HepG2 (cell line): Measurements from ENCODE around the gene UBFD1. TPM values are rescaled to one million over a fixed set of nuclear protein-coding genes. Genes with fewer than 3 reads are reported as not detected.

Source experiments
- ATAC-seq: fragments of 200-7000 bp; cut with Tn5 transposase; 3 replicates; pipeline ENCODE4 v1.9.1; 2020; ENCODE audit warnings: mild to moderate bottlenecking, moderate library complexity
- BruUV-seq: library from RNA; stranded (reverse); fragments of 400-500 nt; replicated peaks from 2 replicates; lab custom pipeline; 2021; lab: Mats Ljungman, UMichigan
- CTCF ChIA-PET: fragments of 300-600 bp; formaldehyde crosslinking; extraction: SDS; loops from one replicate; lab custom pipeline; 2021; ENCODE audit warnings: low total read pairs, inconsistent platforms, low intra/inter-chr PET ratio; lab: Yijun Ruan, JAX
- POLR2A ChIA-PET: fragments of 350-600 bp; sonication (Branson Sonifier 250); formaldehyde crosslinking; loops from one replicate; lab custom pipeline; 2020; ENCODE audit warnings: antibody characterized with exemption, inconsistent platforms; lab: Yijun Ruan, JAX
- DNase-seq: peaks from one replicate; pipeline ENCODE4 v3.0.0-alpha.2; 2015; ENCODE audit warnings: low spot score
- FAIRE-seq: peaks from 3 replicates; lab custom pipeline; 2011; peaks lifted over from hg19 to GRCh38; lab: Jason Lieb, UNC
- H2AFZ ChIP-seq: one replicate; pipeline ENCODE4 v1.6.1; 2011; ENCODE audit warnings: low read length, inconsistent platforms
- H3K27ac ChIP-seq: fragments of 300-600 bp; 3 replicates; pipeline ENCODE4 v1.8.0; 2011; ENCODE audit warnings: mixed run types, mild to moderate bottlenecking, mixed read lengths, low read length, inconsistent platforms; ENCODE audit not compliant: insufficient read depth; ENCODE audit errors: extremely low read length
- H3K27me3 ChIP-seq, 2 experiments: fragments of 200-600 bp in 1 of 2; 2 replicates in 1 of 2; 3 replicates in 1 of 2; pipeline versions ENCODE4 v1.6.0 to v1.8.0; 2011; ENCODE audit warnings: low read length in 2 of 2, mild to moderate bottlenecking in 2 of 2, moderate library complexity in 2 of 2, inconsistent platforms in 1 of 2; ENCODE audit not compliant: insufficient read depth in 2 of 2, control insufficient read depth in 1 of 2
- H3K36me3 ChIP-seq, 2 experiments: fragments of 200-600 bp in 1 of 2; replicated peaks in 1 of 2; 2 replicates in 1 of 2; 3 replicates in 1 of 2; pipeline versions ENCODE4 v1.5.1 to v1.8.0; 2011; ENCODE audit warnings: low read length in 2 of 2, inconsistent platforms in 1 of 2; ENCODE audit not compliant: insufficient read depth in 2 of 2, control insufficient read depth in 1 of 2
- H3K4me1 ChIP-seq: 2 replicates; pipeline ENCODE4 v1.5.1; 2012; ENCODE audit warnings: low read length, inconsistent platforms; ENCODE audit not compliant: insufficient read depth
- H3K4me2 ChIP-seq: 2 replicates; pipeline ENCODE4 v1.6.0; 2011; ENCODE audit warnings: low read depth, low read length, inconsistent platforms
- H3K4me3 ChIP-seq, 3 experiments: fragments of 200-600 bp in 1 of 3; sonication (generic), shearing (Covaris generic) in 1 of 3; replicated peaks in 1 of 3; 2 replicates each; pipeline ENCODE4 v1.5.1; 2011 to 2016; ENCODE audit warnings: low read length in 3 of 3, inconsistent platforms in 2 of 3, low read depth in 2 of 3, mild to moderate bottlenecking in 2 of 3, control low read depth in 1 of 3, mixed read lengths in 1 of 3; ENCODE audit not compliant: insufficient read depth in 1 of 3
- H3K79me2 ChIP-seq: one replicate; pipeline ENCODE4 v1.6.1; 2011; ENCODE audit warnings: low read length, inconsistent platforms; ENCODE audit not compliant: insufficient read depth
- H3K9ac ChIP-seq: 2 replicates; pipeline ENCODE4 v1.6.0; 2011; ENCODE audit warnings: mild to moderate bottlenecking, low read depth, low read length, inconsistent platforms; ENCODE audit not compliant: insufficient read depth
- H3K9me3 ChIP-seq: 2 replicates; pipeline ENCODE4 v1.5.1; 2012; ENCODE audit warnings: mild to moderate bottlenecking, low read length
- H4K20me1 ChIP-seq: 2 replicates; pipeline ENCODE4 v1.6.0; 2011; ENCODE audit warnings: inconsistent platforms, mild to moderate bottlenecking, low read length, moderate library complexity; ENCODE audit not compliant: insufficient read depth
- KDM2A ChIP-seq: sonication (generic); formaldehyde crosslinking; IDR thresholded peaks from 2 replicates; pipeline ENCODE4 v1.4.0; 2020; ENCODE audit warnings: low read depth, missing genetic modification reagents, borderline replicate concordance
- MEF2D ChIP-seq: sonication (generic); formaldehyde crosslinking; IDR thresholded peaks from 2 replicates; pipeline ENCODE4 v1.5.1; 2020; ENCODE audit warnings: mild to moderate bottlenecking, missing genetic modification reagents
- SOX13 ChIP-seq, 3 experiments: fragments of 450-650 bp in 1 of 3; sonication (generic) in 1 of 3; formaldehyde crosslinking in 1 of 3; IDR thresholded peaks in 2 of 3; conservative IDR thresholded peaks in 1 of 3; 2 replicates each; pipeline versions ENCODE4 v1.5.0 to v1.6.1; 2016 to 2020; ENCODE audit warnings: antibody characterized with exemption in 1 of 3, mild to moderate bottlenecking in 1 of 3, missing compliant biosample characterization in 1 of 3, missing genetic modification reagents in 1 of 3, moderate library complexity in 1 of 3
- SSRP1 ChIP-seq: IDR thresholded peaks from 2 replicates; pipeline ENCODE4 v1.6.1; 2016; ENCODE audit warnings: control low read depth
- TGIF2 ChIP-seq: IDR thresholded peaks from 2 replicates; pipeline ENCODE4 v1.6.1; 2016; ENCODE audit warnings: control low read depth, missing compliant biosample characterization
- ZNF607 ChIP-seq: sonication (generic); formaldehyde crosslinking; IDR thresholded peaks from 2 replicates; pipeline ENCODE4 v1.5.1; 2020; ENCODE audit warnings: missing genetic modification reagents, mild to moderate bottlenecking, borderline replicate concordance
- WGBS: methylation state at CpG from one replicate; pipeline ENCODE4 v1.1.6; 2017; ENCODE audit warnings: low lambda C conversion rate; 5-methylcytosine and 5-hydroxymethylcytosine counted together
- in situ Hi-C: cut with HindIII; loops from 2 replicates; pipeline ENCODE4 v1.10.0; 2017; ENCODE audit warnings: low pct_unique_long_range_greater_than_20kb; ENCODE audit not compliant: extremely low pct_ligation_motif_present
- intact Hi-C: fragments of 100-400 bp; cut with micrococcal nuclease; formaldehyde crosslinking; loops from one replicate; pipeline ENCODE4 v1.10.0; 2022; ENCODE audit not compliant: unreplicated experiment
- polyA plus RNA-seq, 8 experiments: library from polyadenylated mRNA; depleted of rRNA in 3 of 8; stranded (reverse) in 7 of 8; unstranded in 1 of 8; fragments of >200 nt; fragmentation: Illumina TruSeq in 4 of 8; extraction: Trizol in 4 of 8; gene quantifications; 2 replicates each; pipeline versions ENCODE4 v1.2.1 to v1.2.3, GENCODE V29; 2011 to 2016; ENCODE audit warnings: low read depth in 4 of 8, missing spikeins in 1 of 8, mixed read lengths in 1 of 8; ENCODE audit not compliant: insufficient read depth in 1 of 8
- total RNA-seq, 5 experiments: library from RNA; depleted of rRNA; stranded (reverse); fragments of >200 nt; fragmentation: Illumina TruSeq; extraction: Trizol; gene quantifications; 2 replicates each; pipeline ENCODE4 v1.2.3, GENCODE V29; 2016; ENCODE audit warnings: low read depth in 1 of 5
- TF ChIP-seq, protein P1 (sequence below): sonication (generic); formaldehyde crosslinking; IDR thresholded peaks from 2 replicates; pipeline ENCODE4 v1.5.0; 2020; ENCODE audit warnings: mild to moderate bottlenecking, missing genetic modification reagents
- TF ChIP-seq, protein P2 (sequence below): sonication (generic); formaldehyde crosslinking; IDR thresholded peaks from 2 replicates; pipeline ENCODE4 v1.5.1; 2020; ENCODE audit warnings: missing genetic modification reagents, mild to moderate bottlenecking, borderline replicate concordance
- TF ChIP-seq, protein P3 (sequence below): IDR thresholded peaks from 2 replicates; pipeline ENCODE4 v1.6.1; 2016; ENCODE audit warnings: low read depth, control low read depth
- TF ChIP-seq, protein P4 (sequence below): sonication (generic); formaldehyde crosslinking; IDR thresholded peaks from 2 replicates; pipeline ENCODE4 v1.4.0; 2020; ENCODE audit warnings: missing genetic modification reagents, borderline replicate concordance

Gene UBFD1
- total and polyA plus RNA-seq, 2 of the 13 experiments (the other 11 are each of a cell fraction or from before 2014, with no cell fraction given) = 100 to 111 TPM

DNA sequence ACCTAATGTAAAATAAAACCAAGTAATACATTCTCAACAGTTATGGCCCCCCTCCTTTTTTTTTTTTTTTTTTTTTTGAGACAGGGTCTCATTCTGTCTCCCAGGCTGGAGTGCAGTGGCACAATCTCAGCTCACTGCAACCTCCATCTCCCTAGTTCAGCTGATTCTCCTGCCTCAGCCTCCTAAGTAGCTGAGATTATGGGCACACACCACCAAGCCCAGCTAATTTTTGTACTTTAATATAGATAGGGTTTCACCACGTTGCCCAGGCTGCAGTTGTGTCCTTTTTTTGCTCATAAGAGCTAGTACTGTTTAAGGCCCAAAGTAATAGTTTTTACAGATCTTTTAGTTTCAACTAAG is 18.6 kb upstream of the UBFD1 start:
- Histone ChIP-seq H3K36me3 (peaks cover 33 to 59% of the 10 kb centered on the region in 2 experiments), H3K4me2 (no peak overlapping the region), H3K9ac (peak overlapping the region; percentile 64; the same call in 1 of the 2 replicates), H3K4me3 (no peak overlapping the region), H3K9me3 (no peaks in the 10 kb centered on the region), H3K27ac (peak overlapping the region; percentile 91), H4K20me1 (no peaks in the 10 kb centered on the region), H2AFZ (no peak overlapping the region), H3K4me1 (peaks cover 47% of the 10 kb centered on the region), H3K27me3 (no peaks in the 10 kb centered on the region), H3K79me2 (peaks cover 4% of the 10 kb centered on the region)
- WGBS = 93% methylated on average over 1 of the region's 1 CpG
- intact Hi-C loops = no loop called here
- ChIA-PET POLR2A (interaction anchor here (0.6 to 5.5 kb wide), 16 partner anchors 11 to 140 kb away, joined by 3 to 96 read pairs (median 10); partner anchors contain the start of genes DCTN5, EARS2, GGA2 and NDUFAB1), CTCF (interaction anchor here (2.0 kb wide), 1 partner anchor 18 kb away, joined by 8 read pairs; the partner anchor contains the start of genes EARS2 and UBFD1)
- ATAC-seq (no peak), FAIRE-seq (no peak), DNase-seq (no peak)
- TF ChIP-seq, protein P1, sequence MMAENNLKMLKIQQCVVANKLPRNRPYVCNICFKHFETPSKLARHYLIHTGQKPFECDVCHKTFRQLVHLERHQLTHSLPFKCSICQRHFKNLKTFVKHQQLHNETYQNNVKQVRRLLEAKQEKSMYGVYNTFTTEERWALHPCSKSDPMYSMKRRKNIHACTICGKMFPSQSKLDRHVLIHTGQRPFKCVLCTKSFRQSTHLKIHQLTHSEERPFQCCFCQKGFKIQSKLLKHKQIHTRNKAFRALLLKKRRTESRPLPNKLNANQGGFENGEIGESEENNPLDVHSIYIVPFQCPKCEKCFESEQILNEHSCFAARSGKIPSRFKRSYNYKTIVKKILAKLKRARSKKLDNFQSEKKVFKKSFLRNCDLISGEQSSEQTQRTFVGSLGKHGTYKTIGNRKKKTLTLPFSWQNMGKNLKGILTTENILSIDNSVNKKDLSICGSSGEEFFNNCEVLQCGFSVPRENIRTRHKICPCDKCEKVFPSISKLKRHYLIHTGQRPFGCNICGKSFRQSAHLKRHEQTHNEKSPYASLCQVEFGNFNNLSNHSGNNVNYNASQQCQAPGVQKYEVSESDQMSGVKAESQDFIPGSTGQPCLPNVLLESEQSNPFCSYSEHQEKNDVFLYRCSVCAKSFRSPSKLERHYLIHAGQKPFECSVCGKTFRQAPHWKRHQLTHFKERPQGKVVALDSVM (CRISPR knock-in tag) = peak; percentile 76
- TF ChIP-seq, protein P2, sequence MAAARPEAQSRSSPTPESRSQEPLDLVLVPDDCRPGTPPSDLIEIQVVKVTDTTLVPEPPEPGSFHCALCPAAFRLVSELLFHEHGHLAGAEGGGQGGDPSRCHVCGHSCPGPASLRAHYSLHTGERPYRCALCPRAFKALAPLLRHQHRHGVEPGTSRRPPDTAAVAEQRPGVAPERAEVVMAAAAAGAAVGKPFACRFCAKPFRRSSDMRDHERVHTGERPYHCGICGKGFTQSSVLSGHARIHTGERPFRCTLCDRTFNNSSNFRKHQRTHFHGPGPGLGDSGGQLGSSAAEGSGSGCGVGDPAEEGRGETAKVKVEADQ = 0 out of 2 replicates have a peak, but pooled peaks have one; percentile 11
- TF ChIP-seq, protein P3, sequence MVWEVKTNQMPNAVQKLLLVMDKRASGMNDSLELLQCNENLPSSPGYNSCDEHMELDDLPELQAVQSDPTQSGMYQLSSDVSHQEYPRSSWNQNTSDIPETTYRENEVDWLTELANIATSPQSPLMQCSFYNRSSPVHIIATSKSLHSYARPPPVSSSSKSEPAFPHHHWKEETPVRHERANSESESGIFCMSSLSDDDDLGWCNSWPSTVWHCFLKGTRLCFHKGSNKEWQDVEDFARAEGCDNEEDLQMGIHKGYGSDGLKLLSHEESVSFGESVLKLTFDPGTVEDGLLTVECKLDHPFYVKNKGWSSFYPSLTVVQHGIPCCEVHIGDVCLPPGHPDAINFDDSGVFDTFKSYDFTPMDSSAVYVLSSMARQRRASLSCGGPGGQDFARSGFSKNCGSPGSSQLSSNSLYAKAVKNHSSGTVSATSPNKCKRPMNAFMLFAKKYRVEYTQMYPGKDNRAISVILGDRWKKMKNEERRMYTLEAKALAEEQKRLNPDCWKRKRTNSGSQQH (CRISPR knock-in tag) = 0 out of 2 replicates have a peak, but pooled peaks have one; percentile 37
- TF ChIP-seq KDM2A (CRISPR knock-in tag) (no peak), TGIF2 (CRISPR knock-in tag) (0 out of 2 replicates have a peak, but pooled peaks have one; percentile 7), SSRP1 (peak; percentile 93), SOX13 (IDR thresholded peaks at IDR 0.05) (no peak), SOX13 (CRISPR knock-in tag; conservative IDR thresholded peaks at IDR 0.05 in 1 of 2, IDR thresholded peaks at IDR 0.05 in 1 of 2) (0 out of 4 replicates have a peak, but pooled peaks of 1 of the 2 experiments have one; percentile 15), ZNF607 (0 out of 2 replicates have a peak, but pooled peaks have one; percentile 40), MEF2D (no peak)
- TF ChIP-seq, protein P4, sequence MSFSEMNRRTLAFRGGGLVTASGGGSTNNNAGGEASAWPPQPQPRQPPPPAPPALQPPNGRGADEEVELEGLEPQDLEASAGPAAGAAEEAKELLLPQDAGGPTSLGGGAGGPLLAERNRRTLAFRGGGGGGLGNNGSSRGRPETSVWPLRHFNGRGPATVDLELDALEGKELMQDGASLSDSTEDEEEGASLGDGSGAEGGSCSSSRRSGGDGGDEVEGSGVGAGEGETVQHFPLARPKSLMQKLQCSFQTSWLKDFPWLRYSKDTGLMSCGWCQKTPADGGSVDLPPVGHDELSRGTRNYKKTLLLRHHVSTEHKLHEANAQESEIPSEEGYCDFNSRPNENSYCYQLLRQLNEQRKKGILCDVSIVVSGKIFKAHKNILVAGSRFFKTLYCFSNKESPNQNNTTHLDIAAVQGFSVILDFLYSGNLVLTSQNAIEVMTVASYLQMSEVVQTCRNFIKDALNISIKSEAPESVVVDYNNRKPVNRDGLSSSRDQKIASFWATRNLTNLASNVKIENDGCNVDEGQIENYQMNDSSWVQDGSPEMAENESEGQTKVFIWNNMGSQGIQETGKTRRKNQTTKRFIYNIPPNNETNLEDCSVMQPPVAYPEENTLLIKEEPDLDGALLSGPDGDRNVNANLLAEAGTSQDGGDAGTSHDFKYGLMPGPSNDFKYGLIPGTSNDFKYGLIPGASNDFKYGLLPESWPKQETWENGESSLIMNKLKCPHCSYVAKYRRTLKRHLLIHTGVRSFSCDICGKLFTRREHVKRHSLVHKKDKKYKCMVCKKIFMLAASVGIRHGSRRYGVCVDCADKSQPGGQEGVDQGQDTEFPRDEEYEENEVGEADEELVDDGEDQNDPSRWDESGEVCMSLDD (CRISPR knock-in tag) = no peak
- no TSS peak for BruUV-seq
- in situ Hi-C loops = no loop called here
